Stimulated activated CD8-positive, alpha-beta memory T cell treated with anti-CD3 and anti-CD28 coated beads, Interleukin-4, amount 100 ng/mL, for 4 hours (primary cell): Measurements from ENCODE around the gene SFMBT1.
"Not testable (repeated sequence)": the region's sequence is repeated elsewhere in the genome, so short reads cannot be mapped to it uniquely, and the experiment has no call there.

ENCODE experiments used
- DNase-seq, 2 donors: peaks; one replicate each; pipeline ENCODE4 v3.0.0-alpha.2; 2020; ENCODE audit warnings: low read depth in 2 of 2, low spot score in 1 of 2

Gene SFMBT1

DNA sequence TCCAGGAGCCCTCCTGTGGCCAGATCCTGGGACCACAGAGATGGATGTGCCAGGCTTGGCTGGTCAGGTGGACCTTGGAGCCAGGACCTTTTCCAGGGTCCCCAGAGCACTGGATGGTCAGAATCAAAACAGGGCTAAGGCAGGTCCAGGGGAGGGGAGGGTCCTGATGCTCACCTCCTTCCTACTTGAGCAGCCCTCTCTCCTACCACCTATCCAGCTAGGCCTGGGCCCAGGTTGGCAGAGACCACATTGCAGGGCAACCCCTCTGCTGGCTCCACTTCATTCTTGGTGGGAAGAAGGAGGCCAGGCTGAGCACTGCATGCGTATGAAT lies 28.5 kb upstream of the SFMBT1 start:
- DNase-seq: no peak

DNA sequence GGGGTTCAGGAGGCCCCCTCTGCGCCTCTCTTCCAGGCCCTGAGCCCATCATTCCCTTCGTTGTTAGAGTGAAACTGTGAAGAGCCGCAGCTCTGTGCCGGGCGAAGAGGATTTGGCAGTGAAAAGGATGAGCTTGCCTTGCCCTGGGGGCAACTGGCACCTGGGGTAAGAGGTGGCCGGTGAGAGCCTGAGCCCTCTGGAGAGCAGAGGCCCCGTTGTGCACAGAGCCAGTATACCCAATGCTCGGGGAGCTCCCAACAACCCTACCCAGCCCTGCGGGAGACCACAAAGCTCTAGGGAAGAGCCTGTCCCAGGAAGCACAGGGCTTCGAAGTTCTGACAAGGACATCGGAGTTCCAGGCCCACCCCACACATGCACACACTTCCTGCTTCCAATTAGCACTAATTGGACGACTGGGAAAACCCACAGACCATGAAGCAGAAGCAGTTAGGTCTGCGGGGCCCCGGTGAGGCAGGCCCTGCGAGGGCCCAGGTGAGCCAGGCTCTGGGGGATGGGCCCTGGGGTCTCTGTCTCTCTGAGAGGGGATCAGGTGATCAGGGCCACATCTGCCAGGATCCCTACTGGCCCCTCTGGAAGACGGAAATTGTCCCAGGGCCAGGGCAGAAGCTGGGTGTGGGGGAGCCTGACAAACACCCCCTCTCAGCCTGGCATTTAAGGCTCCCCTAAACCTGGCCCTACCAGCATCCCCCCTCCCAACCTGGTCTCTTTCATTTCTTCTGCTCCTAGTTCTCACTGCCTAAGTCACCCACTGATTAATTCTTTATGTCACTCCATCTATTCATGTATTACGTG lies 27.9 kb upstream of the SFMBT1 start:
- DNase-seq: no peak

DNA sequence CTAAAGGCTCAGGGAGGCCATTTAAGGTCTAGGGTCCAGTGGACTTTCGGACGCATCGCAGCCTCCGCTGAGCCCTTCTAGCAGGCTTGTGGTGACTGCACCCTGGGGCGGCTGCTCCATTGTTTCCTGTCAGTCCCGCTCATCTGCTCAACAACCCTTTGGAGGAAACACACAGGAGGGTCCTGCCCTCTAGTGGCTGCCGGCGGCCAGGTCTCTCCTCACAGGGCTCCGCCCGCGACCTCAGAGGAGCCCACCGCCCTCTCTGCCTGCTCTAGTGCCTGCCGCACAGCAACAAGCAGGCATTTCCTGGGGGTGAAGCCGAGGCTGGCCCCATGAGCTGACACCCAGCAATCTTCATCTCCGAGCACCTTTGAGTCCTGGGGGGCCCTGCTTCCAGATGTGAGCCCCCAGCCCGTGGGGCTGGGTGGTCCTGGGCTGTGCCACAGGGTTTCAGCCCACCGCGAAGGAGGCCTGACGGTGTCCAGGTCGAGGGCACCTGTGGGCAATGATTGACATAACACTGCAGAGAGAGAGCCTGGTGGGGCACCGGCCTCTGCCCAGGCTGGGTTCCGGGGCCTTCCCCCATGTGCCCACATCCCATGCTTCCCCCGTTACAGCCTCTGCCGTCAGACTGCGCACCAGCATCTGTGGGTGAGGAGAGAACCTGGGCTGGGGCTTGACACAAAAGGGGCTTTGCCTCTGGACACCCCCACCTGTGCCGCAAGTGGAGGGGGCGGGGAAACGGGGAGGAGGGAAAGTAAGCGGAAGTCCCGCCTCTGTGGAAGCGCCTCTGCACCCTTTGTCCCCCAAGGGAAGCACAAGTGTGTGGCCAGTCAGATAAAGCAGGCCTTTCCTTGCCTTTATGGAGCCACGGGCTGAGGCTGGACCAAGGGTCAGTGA lies 27.0 kb upstream of the SFMBT1 start:
- peak; percentile 69 to 70 for DNase-seq

DNA sequence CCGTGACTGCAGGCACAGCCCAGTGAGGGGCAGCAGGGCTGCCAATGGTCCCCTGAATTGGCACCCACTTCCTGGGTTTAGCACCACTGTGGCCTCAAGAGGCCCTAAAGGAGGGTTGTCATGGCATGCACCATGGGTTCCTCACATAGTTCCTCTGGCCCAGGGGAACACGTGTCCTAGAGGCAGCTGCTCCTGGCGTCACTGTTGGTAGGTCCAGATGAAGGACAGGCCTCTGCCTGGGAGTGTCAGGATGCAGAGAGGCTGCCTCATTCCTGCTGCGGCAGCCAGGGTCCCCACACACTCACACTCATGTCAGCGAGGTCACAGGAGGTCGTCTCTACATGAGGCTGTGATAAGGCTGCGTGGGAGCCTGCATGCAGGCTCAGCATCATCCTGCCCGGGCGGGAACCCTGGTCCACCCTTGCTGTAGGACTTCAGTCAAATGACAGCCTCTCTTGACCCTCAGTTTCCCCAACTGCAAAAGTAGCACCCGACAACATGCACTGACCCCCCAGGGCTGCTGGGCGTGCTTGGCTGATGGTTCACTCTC lies 26.1 kb upstream of the SFMBT1 start:
- DNase-seq: no peak

DNA sequence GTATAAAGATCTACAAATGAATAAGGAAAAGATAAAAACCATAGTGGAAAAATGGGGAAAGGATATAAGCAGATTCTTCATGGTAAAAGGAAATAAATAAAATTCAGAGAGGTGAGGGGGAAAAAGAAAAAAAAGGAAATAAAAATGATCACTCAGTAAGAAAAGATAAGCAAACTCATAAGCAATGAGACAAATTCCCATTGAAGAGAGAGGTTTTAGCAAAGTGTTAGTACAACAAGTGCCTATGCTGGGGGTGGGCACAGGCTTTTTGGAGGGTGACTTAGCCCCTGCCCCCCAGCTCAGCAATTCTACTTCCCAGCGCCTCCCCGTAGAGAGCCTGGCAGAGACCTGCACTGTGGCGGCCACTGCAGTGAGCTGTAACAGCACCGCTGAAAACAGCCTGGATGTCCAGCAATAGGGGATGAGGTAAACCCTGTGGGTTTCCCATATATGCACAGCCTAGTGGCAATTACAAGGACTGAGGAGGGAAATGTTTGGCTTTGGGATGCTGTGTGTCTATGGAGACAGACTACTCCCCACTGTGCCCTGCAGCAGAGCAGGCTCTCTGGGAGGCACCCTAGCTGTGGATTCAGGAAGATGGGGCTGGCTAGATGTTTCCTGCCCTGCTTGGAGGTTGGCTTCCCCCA lies 23.7 kb upstream of the SFMBT1 start:
- DNase-seq: no peak

DNA sequence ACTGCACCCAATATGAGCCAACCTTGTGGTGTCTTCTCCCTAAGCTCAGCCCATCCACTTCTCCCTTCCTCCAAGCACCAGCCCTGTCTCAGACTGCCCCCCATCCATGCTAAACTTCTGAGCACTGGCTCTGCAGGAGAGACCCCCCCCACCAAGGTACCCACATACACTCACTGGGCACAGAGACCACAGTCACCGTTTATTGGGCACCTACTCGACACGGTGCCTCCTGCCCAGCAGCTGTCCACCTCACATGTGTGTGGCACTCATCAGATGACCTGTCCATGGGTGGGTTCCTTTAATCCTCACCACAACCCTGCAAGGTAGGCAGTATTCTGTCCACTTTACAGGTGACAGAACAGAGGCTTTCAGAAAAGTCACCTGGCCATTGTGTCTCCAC lies 22.3 kb upstream of the SFMBT1 start:
- DNase-seq: no peak

DNA sequence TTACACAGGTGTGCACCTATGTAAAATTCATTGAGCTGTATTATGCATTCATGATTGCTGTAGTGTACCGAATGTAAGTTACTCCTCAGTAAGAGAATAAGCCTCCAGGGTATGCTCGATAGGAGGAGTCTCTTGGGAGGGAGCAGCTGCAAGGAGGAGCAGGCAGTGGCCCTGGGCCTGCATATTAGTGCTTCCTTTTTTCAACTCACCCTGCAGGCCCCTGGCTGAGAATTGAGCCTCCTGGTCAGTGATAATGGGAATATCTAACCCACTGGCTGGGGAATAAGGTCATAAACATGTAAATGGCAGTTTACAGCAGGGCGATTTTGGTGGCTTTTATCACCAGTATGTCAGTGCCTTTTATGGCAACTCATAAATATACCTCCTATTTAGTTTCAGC lies 21.7 kb upstream of the SFMBT1 start:
- no peak for DNase-seq

DNA sequence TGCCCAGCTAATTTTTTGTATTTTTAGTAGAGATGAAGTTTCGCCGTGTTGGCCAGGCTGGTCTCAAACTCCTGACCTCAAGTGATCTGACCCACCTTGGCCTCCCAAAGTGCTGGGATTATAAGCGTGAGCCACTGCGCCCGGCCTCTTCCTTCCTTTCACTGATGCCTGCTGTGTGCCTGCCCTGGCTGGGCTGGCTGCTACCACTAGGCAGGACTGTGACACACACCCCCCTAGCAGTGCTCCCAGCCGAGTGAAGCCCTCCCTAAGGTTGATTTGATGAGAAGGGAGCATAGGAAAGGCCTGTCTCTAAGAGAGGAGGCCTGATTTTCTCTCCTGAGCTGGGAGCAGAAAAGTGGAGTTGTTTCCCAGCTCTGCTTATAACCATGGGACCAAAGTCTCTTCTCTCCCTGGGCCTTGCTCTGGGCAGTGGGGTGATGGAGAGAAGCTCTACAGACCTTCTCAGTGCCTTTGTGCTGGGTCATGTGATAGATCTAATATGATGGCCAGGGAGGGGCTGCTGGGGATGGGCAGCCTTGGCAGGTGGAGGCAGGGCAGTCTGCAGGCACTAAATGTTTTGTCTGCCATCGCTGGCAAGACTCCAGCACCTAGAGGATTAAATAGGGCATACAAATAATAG lies 20.1 kb upstream of the SFMBT1 start:
- no peak for DNase-seq

DNA sequence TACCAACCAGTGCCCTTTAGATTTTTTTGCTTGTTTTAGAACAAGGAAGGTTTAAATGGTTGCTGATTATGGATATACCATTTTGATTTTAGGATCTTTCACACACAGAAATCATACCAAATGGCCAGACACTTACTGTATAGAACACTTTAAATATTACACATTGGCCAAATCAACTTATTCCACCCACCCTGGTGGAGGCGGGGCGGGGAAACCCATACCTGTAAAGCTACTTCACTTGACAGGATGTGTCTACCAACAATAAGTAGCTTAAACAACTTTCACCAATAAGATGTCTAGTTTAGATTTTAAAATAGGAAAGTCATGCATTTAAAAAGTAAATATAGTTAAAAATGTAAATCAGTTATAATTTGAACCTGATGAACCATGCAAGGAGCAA lies 17.0 kb upstream of the SFMBT1 start:
- DNase-seq: no peak

DNA sequence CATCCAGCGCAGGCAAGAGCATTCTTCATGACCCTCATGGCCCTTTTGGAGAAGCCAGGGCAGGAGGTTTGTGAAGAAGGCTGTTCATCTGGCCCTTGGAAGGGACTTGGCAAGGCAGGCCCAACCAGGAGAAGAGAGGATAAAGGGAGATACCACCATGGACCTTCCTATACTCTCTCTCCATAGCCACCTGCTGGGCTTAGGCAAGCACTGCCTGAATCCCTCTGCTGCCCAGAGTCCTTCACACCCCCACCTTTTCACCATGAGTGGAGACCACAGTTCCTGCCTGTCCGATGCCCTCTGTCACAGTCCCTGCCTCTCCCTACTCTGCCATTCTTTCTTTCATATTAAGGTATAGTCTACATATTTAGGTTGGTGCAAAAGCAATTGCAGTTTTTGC lies 10.6 kb upstream of the SFMBT1 start:
- DNase-seq: no peak

DNA sequence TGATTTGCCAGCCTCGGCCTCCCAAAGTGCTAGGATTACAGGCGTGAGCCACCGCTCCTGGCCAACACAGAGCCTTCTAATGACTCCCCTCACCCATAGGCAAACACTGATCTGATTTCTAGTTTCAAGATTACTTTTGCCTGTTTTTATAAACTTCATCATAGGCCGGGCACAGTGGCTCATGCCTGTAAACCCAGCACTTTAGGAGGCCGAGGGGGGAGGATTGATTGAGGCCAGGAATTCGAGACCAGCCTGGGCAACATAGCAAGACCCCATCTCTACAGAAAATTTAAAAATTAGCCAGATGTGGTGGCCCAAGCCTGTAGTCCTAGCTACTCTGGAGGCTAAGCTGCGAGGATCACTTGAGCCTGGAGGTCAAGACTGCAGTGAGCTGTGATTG lies 8.4 kb upstream of the SFMBT1 start:
- not testable (repeated sequence) for DNase-seq

DNA sequence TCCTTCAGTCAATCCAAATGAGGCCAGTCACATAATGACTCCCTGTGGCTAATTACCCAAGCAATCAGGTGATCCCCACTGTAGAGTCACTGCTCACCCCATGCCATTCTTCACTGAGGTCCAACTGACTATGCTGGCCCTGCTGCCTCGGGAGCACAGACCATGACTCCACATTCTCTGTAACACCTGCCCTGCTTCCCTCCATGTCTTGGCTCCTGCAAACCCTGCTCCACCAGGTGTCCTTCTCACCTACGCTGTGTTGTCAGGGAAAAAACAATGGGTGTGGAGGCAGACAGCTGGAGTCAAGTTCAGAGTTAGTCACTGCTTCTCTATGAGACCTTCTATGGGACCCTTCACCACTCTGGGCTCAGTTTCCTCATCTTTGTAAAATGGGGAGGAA lies 6.1 kb upstream of the SFMBT1 start:
- DNase-seq: no peak

DNA sequence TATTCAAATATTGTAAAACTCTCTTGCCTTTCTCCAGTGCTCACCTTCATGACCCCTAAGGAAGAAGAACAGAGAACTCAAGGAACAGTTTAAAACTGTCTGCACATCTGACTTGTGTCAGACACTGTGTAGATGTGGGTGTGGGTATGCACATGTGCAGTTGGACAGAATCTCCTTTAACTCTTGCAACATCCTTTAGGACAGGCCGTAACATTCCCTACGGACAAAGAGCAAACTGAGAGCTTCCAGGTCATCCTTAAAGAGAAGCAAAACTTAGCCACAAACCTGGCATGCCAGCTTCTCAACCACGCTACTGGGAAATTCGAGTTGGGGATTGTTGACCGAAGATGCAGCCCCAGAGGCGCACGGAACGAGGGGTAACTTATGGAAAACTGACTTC lies 4.1 kb upstream of the SFMBT1 start:
- DNase-seq: no peak

DNA sequence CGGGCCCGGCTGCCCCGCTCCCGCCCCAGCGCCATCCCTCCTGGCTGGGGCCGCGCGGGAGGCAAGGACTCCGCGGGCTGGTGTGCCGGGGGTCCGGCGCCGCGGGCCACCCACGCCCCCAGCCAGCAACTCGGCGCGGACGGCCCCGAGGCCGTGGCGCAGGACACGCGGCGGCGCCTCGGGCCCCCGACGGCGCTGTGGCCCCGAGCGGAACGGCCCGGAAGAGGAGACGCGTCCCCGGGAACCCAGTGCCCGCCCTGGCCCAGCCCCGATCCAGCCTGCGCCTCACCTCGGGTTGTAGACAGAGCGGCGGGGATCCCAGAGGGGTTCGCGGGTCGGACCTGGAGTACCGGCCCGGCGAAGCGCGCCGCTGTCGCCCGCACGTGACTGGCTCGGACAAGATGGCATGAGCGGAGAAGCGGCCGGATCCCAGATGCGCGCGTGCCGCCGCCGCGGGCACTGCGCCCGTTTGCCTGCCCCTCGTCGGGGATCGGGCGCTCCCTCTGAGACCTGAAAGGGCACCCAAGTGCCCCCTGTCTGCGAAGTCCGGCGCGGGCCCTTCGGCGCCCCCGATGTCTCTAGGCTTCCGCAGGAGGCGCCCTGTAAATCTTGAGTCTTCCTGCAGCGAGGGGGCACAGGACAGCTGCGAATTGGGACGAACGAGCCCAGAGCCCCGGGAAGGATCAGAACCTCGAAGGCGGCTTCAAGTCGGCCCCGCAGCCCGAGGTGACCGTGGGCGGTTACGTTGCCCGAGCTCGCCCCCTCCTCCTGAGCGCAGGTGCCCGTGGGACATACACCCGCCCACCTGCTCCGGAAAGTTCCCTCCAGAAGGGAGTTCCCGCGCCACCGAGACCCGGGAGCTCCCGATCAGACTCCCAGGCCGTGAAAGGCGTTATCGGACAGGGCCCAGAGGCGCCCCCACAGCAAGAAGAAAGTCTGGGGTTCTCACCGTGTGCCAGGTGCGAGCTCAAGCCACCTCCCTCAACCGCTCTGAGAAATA lies 598 bp upstream of the SFMBT1 start:
- DNase-seq: peak; percentile 28 to 54

DNA sequence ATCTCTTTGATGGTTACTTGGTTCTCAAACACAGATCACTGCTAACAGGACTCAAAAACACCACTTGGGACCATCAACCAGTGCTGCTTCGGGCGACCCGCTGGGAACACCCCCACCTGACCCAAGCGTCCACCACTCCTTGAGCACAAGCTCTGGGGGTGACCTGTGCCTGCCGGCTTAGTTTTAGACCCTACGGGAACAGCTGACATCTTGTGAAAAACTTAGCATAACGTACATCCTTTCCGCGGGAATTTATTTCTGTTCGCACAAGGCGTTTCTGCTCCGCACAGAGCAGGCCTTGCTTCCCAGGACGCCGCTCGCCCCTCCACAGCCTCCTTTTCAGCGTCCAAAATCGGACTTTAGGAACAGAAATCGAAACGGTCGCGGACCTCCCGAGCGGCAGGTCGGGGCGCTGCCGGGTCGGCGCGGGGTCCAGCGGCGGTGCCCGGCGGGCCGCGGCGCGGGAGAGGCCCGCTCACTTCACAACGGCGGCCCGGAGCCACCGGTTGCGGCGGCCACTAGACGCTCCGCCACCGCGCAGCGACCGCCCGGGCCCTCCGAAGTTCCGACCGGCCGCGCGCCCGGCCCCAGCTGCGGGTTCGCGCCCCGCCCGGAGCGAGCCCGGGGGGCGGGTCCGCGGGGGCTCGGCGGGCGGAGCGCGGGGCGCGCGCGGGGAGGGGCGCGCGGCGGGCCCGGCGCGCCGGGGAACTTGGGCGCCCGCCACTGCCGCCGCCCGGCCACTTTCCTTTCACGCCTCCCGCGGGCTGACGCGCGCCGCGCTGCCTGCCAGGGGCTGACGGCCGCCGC lies 959 bp downstream of the SFMBT1 start:
- DNase-seq: peak in 1 of 2 donors; percentile 27

DNA sequence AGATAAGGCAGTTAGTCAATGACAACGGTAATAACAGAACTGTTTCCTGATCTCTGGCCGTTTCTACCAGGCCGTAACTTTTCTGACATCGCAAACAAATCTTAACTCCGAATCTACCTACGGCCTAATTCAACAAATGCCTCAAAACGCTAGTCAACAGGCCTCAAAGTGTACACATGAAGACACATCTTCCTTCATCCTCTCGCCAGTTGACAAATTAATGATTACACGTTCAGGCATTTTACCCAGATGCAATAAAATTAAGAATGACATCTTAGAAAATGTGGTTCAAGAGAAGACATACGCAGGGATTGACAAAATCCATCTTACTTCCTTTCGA lies 1.5 kb downstream of the SFMBT1 start:
- no peak for DNase-seq

DNA sequence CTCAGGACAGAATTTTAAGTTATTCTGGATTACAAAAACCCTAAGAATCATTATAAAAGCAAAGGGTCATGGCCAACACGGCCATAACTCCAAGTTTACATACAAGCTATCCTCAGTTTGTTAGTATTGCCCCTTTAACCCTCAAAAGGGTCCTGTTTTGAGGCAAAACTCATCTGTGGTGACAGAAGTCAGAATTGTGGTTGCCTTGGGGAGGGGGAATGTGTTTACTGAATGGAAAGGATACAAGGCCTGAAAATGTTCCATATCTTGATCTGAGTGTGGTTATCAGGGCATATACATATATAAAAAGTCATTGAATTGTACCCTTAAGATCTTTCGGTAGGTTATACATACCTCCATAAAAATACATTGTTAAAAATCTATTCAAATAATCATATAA lies 2.1 kb downstream of the SFMBT1 start:
- DNase-seq: no peak

DNA sequence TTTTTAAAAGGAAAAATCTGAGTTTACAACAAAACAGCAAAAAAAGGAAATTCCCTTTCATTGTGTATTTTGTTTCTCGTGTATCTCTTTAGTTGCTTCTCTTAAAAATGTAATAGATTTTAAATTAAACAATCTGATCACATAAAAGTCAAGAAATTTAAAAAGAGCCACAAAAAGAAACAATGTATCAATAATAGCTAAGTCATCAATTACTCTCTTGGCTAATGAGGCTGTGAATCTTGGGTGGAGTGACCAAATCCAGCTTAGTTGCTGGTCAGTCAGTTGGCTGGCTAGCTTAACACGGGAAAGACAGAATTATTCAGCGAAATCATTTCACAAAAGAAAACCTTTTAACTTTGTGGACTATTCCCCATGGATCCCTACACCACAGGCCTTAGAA lies 3.2 kb downstream of the SFMBT1 start:
- DNase-seq: no peak

DNA sequence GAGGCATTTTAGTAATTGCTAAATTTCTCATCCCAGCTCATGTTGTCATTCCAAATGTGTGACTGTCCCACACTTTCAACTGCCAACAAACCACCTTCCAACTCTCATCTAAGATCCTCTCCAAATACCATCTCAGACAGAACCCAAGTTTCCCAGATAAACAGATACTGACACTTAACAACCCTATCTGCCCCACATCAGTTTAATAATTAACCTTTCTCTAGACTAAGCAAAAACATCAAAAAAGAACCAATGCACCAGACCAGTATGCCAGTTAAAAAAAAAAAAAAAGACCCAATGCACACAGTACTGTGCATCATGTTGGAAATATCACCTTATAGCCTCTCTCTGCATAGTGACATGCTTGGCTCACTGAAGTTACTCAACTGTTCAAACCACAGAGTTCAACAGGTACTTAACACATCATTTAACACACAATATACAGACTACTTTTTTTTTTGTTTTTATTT lies 5.5 kb downstream of the SFMBT1 start:
- no peak for DNase-seq
